Amniotic stem cell (primary cell): ENCODE results near the gene HNMT.
"Not testable (repeated sequence)": the region's sequence is repeated elsewhere in the genome, so short reads cannot be mapped to it uniquely, and the experiment has no call there.

ENCODE experiments used
- DNase-seq: peaks from one replicate; lab custom pipeline; 2025; lab: John Stamatoyannopoulos, UW

Gene HNMT

DNA sequence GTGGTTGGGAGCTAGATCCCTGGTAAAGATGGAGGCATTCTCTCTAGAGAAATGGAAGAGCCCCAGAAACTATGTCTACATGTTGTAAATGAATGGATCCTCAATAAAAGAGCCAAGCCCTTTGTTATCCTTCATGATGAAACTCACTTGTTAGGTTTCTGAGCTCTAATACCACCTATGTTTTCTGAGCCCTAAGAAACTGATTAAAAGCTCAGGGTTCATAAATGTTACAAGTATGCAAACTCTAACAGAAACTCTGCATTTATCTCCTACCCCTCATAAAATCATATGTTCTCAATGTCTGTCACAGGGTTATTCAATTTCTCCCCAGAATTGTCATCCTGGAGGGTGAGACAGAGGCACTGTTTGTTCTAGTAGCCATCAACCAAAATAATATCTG, 18.0 kb upstream of the HNMT start:
- DNase-seq, result no peak

DNA sequence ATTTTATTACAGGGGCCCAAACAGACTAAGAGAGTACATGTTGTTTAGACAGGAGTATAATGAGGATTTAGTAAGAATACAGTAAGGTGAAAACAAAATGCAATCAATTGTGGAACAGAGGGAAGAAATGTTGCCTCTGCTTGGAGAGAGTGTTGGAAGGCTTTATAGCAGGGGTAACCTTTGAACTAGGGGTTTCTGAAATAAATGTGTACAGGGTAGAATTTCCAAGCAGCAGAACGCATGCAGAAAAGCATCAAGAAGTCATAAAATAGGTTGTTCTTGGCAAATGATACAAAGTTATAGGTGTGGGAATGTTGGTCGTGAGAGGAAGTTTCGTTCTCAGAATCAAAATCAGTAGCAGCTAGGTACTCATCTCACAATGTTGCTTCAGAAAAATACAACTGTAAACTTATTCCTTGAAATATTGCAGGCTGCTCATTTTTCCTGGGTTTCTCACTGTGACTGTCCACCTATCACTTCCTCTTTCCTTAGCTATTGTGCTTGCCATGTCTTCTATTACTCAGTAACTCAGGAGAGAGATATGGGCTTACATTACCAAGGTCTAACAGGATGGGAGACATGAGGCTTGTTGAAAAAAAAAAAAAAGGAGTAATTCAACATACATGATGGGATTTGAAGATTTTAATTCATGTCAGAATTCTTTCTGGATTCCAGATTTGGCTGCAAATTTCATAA, 17.1 kb upstream of the HNMT start:
- DNase-seq, result no peak

GRCh38 chr2:137947728-137948336, 16.4 kb upstream of the HNMT start:
- DNase-seq, result peak; percentile 41

DNA sequence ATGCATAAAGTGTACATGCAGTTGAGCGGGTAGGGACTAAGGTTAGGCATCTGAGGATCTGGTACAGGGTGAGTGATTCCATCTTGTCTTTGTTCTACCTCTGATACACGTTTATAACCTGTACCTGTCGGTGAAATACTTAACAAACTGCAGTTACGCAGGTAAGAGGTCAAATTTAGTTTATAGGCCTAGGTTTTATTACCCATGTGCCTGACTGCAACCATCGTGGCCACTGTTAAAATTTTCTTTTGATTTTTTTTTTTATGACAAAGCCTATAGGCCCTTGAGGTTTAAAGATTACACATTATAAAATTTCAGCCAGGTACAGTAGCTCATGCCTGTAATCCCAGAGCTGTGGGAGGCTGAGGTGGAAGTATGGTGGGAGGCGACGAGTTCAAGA, 15.4 kb upstream of the HNMT start:
- no peak for DNase-seq

GRCh38 chr2:137950238-137950637, 14.0 kb upstream of the HNMT start:
- no peak for DNase-seq

DNA sequence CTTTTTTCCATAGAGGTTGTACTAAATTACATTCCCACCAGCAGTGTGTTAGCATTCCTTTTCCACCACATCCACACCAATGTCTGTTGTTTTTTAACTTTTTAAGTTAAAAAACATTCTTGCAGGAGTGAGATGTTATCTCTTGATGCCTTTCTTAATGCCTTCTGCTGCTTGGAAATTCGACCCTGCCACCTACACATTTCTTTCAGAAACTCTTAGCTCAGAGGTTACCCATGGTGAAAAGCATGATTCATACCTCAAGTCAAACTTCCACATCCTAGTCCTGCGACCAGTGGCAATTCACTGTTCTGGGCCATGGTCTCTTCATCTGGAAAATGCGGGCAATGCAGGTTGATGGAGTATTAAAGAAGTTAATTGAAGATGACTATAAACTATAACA, 12.7 kb upstream of the HNMT start:
- DNase-seq, result peak; percentile 4

DNA sequence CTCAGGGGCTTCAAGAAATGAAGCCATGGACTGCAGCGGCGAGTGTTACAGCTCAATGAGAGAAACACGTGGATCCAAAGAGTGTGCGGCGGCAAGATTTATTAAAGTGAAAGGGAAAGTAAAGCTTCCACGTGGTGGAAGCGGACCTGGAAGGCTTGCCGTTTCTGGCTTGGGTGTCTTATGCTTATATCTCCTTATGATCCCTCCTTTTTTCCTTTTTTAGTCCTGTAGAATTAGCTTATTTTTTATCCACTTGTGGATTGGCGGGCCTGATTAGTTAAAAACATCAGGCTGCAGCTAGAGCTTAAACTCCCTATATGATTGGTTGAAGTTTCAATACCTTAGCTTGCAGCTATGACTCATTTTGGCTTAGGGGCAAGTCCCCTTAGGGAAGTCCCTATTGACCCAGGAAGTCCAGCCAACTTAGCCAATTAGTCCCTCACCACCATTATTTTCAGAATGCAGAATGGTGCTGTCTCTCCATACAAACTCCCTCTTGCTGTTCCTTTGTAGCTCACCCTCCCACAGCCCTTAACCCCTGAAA, 11.6 kb upstream of the HNMT start:
- DNase-seq, result no peak

DNA sequence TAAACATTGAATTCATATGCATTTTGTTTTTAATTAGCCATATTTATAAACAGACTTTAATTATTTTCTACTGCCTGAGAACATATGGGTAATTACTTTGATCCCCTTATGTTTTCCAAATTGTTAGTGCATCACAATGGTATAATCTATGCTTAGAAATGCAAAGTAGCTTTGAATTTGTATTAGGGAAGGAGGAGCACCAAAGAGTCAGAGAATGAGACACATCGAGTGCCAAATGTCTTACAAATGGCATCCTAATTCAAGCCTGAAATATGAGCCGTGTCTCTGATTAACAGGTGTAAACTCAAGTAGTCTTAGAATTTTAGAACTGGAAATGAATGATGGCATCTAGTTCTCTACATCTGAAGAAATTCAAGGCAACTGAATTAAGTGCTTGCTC, 8.7 kb upstream of the HNMT start:
- DNase-seq, result no peak

- peak; percentile 17 for DNase-seq
These were observed 7.2 kb upstream of the HNMT start for GRCh38 chr2:137957033-137957432.

DNA sequence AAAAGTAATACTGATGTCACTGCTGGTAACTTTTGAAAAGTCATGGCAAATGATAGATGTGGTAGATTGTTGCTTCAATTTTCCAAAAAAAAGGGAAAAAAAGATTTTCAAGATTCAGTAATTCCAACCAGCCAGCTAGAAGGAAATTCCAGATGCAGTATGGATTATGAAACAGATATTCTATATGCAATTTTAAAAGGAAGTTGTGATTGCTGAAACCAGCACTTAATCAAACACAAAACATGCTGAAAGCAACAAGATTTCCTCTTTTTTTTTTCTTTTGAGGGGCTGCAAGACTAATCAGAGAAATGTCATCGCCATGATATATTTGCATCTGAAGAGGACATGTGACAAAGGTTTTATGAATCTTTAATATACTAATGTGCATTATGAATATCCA, 5.1 kb upstream of the HNMT start:
- DNase-seq, result no peak

DNA sequence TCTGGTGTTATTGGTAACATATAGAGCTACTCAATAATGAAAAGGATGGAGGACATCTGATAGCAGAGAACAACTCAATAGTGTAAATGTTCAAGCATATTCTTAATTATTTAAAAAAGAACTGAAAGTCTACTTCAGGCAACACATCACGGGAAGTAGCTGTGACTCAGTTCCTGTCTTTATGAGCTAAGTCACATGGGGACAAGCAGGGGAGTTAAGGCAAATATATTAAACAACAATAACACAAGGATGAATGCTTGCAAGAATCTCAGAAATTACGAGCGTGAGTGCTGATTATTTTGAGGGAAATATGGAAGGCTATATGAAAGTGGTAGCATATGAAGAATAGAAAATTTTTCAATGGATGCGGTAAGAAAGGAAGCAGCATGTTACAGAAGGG, 4.0 kb upstream of the HNMT start:
- DNase-seq, result no peak

GRCh38 chr2:137961602-137962001, 2.7 kb upstream of the HNMT start:
- DNase-seq, result no peak

DNA sequence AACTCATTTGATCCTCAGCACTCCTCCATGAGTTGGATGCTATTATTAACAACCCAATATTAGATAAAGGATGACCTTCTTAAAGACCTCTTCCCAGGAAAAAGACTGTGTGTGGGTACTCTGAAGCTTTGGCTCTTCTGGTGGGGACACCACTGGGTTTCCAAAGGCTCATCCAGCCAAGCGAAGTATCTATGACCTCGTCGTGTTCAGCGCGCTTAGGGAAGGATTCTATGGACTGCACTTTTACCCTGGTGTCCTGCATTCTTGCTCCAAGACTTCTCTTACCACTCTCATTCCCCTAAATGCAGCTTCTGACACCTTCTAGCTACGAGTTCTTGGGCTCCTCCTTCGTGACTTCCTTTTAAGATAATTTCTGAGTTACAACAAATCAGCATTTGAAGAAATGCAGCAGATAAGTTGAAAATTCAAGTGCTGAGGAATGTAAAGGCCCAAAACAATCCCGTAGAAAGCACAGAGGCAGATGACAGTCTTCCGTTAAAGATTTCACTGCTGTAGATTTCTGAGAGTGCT, 673 bp upstream of the HNMT start:
- no peak for DNase-seq

DNA sequence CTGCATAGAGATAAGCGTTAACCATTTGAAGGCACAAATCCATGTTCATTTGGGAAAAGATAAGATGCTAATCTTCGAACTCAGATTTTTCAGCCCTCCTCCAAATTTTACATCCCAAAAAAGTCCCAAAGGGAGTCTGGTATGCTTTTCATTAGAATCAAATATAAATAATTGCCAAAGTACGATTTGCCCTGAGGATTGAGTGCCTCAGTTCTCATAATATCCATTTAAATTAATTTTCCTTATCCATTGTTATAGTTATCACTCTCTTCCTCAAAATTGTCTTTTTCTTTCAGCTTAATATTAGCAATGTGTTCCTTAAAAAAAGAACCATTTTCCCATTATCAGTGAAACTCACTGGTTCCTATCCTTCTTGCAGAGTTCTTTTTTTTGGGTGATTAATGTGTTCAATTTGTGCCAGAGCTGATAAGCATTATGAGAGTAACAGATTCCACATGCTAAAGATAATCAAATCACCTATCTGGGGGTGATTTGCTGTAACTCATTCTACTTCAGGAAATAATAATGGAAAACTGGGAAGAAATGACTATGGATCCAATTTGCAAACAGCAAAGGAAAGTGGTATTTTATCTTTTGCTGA, 686 bp downstream of the HNMT start:
- DNase-seq, result no peak

GRCh38 chr2:137966043-137966442, 1.8 kb downstream of the HNMT start:
- DNase-seq, result no peak

GRCh38 chr2:137967042-137967441, 2.8 kb downstream of the HNMT start:
- DNase-seq, result no peak

DNA sequence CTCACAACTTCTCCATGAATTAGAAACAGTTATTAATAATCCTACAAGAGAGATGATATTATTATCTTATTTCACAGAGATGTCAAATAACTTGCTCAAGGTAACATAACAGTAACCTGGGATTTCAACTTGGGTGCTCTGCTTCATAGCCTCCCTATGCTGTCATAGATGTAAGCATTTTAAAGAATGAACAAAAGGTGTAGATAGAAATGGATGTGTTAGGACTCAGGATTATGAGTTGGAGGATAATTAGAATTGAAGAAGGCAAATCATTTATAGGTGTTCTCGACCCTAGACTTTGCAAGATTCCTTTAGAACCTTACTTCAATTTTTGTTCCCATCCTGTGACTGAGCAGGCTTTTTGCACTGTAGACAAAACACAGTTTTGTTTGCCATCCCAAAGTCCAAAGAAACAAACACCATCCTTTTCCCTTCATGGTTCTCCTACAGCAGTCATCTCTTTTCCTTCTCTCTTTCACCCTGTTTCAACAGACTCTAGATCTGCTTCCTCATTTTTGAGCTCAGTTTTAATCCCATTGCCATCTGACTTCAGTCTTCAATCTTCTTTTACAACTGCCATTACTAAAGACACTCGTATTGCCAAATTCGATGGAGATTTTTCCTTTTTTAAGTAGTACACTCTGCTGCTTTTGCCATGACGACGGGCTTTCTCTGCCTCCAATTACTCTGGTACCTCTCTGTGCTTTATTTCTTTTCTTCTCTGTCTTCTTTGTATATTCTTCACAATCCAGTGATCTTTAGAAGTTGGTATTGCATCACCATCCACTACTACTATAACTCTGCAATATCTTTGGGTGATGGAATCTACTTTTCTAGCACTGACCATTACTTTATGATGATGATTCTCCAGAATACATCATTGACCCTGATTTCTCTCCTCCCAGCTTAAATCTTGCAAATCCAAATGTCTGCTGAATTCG, 4.5 kb downstream of the HNMT start:
- no peak for DNase-seq

GRCh38 chr2:137969418-137969765, 5.1 kb downstream of the HNMT start:
- peak; percentile 44 for DNase-seq

DNA sequence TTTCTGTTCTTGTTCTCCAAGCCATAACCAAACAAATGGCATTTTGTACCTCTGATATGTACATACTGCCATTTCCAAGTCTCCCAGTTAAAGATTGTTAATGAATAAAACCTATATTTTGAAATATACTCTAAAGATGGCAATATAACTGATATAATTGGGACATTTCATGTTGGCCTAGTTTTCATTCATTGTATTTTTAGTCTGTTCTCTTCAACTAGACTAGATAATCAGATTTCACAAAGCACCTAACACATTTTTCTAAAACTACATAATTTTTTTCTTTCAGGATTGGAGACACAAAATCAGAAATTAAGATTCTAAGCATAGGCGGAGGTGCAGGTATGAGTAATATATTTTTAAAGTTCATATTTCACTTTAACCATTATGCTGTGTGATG, 5.6 kb downstream of the HNMT start:
- no peak for DNase-seq

- not testable (repeated sequence) for DNase-seq
These were observed 7.0 kb downstream of the HNMT start for GRCh38 chr2:137971259-137971658.

DNA sequence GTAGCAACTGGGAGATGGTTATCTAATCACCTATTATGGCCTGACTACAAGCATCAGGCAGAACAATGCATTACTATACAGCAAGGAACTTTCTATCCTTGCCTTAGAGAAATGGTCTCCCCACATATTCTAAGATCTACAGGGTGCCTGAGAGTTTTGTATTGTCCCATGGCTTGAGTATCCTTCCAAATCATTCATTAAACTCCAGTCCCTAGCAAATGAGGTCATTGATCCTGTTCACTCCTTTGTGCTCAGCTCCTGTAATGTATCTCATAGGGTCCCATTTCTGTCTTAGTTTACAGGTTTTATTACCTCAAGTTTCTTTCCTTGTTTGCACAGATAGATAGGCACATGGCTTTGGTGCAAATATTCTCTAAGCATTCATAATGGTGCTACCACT, 9.0 kb downstream of the HNMT start:
- no peak for DNase-seq
